GM19193 (cell line): Measurements from ENCODE around the gene CEMIP.

Experiments
- POLR2A ChIP-seq: IDR thresholded peaks from 4 replicates; pipeline ENCODE4 v1.6.1; 2011; ENCODE audit not compliant: insufficient read depth, insufficient read length; ENCODE audit errors: extremely low read depth

Gene CEMIP

DNA sequence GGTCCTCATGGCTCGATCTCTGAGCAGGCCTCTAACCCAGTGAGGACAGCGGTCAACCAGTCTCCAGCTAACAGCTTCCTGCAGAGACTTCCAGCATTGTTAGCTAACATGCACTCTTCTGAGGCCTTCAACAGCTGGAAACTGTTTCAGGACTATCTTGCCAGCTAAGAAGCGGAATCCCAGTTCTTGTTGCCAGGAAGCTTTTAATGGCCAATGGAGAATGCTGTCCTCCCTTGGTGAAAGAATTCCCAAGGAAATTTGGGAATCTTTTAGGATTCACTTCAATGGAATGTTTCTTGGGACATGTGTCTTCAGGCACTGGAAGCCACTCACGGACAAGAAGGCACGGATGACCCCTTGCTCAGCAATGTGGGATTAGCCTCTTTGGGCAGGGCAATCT is 91.7 kb downstream of the CEMIP start:
- TF ChIP-seq POLR2A = no peak

- TF ChIP-seq POLR2A = no peak
Measured at GRCh38 chr15:80871858-80872257, 92.7 kb downstream of the CEMIP start.

GRCh38 chr15:80873366-80873952 is 94.3 kb downstream of the CEMIP start:
- no peak for TF ChIP-seq POLR2A

- TF ChIP-seq POLR2A = no peak
Measured at GRCh38 chr15:80875568-80876347, 96.6 kb downstream of the CEMIP start.

DNA sequence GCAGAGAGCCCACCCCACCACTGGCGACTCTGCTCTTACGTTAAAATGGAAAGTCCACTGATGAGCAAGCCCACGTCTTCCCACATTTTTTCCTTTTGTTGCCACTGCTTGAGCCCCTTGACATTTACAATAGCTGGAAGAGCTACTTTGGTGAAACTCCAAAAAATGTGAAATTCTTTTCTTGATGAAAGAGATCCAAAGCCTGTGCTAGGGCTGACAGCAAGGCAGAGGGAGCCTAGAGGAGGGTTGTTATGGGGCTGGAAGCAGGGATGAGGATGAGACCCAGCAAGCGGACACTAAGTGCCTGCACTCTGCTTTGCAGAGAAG is 97.1 kb downstream of the CEMIP start:
- no peak for TF ChIP-seq POLR2A

DNA sequence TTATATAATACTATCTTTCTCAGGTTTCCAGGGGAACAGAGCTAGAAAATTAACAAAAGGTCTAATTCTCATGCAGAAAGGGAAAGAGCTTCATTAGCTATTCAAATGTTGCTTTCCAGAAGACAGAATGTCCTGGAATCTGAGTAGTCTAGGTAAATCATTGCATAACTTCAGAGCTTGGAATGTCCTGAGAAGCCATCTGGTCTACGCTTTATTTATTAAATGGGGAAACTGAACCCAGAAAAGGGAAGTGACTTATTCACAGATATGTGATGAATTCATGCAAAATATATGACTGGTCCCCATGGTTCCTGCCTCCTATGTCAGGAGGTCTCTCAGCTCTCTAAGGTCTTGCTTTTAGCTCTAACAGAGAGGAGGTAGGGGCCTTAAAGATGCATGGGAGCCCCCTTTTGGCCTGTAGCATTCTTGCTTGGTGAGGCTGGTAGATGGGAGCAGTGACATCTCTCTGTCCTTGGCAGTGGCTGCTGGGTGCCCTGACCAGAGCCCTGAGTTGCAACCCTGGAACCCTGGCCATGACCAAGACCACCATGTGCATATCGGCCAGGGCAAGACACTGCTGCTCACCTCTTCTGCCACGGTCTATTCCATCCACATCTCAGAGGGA is 99.2 kb downstream of the CEMIP start:
- no peak for TF ChIP-seq POLR2A

GRCh38 chr15:80878867-80879250 is 99.7 kb downstream of the CEMIP start:
- no peak for TF ChIP-seq POLR2A

DNA sequence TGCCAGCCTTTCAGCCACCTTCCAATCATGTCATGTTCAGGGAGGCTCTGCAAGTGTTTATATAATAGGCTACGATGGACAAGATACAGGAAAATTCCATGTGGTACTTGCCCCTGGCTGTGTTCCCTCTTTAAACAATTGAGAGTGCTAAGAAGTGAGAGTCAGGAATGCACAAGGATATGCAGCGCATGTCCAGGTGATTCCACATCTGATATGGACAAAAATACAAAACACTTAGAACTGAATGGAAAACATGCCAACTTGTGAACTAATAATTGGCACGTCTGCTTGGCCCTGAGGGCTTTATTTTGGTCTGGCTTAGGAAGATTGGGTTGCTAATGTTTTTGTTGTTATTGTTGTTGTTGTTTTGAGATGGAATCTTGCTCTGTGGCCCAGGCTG is 100.9 kb downstream of the CEMIP start:
- no peak for TF ChIP-seq POLR2A

- TF ChIP-seq POLR2A = no peak
Measured at GRCh38 chr15:80883641-80884040, 104.5 kb downstream of the CEMIP start.

GRCh38 chr15:80885016-80885579 is 105.9 kb downstream of the CEMIP start:
- TF ChIP-seq POLR2A = no peak

DNA sequence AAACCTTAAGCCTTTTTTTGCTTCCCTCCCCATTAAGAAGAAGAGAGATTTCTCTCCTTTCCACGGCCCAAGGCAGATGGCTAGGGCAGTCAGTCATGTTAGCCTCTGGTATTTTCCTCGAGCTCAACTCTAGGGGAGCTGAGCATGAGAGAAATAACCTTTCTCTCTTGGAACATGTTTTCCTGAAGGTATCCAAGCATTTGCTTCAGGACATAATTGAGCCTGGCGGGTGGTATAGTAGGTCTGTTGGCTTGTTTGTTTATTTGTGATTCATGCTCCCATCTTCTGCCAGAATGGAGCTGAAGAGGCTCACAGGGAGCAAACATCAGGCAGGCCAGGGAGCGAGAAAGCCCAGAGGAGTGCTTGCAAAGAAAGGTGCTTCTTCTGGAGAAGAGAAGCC is 108.0 kb downstream of the CEMIP start:
- no peak for TF ChIP-seq POLR2A

DNA sequence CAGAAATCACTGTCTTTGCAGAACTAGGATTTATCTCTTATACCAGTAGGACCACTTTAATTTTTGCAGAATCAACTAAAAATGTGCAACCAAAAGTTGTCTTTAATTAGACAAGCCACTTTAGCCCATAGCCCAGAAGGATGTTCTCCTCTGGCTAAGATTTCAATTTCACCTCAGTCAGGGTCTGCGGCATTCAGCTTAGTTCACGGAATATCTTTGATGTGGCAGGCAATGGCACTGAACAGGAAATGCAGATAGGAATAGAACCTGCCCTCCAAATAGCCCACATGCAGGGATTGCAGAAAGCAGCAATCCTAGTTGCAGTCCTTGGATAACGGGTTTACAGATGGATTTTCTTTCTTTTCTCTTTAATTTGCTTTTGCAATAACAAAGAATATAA is 109.7 kb downstream of the CEMIP start:
- TF ChIP-seq POLR2A = no peak

DNA sequence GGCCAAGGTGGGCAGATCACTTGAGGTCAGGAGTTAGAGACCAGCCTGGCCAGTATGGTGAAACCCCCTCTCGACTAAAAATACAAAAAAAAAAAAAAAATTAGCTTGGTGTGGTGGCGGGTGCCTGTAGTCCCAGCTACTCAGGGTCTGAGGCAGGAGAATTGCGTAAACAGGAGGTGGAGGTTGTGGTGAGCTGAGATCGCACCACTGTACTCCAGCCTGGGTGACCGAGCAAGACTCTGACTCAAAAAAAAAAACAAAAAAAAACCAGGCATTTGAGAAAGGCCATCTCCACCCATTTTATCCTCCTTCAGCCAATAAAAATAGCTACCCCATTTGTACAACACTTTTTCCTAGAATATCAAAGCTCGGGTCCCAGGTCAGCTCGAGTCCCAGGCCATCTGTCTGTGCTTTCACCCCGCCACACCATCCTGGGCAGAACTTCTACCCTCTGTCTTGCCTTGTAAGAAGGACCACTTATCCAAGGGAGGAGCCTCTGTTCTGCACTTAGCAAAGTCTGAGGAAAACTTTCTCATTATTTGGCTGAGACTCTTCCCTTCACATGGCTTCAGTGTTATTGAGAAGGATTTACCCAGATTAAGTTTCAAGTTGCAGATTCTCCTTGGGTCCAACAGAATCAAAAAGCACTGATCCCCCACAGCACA is 111.3 kb downstream of the CEMIP start:
- TF ChIP-seq POLR2A = no peak

- TF ChIP-seq POLR2A = no peak
Measured at GRCh38 chr15:80891006-80891405, 111.8 kb downstream of the CEMIP start.

DNA sequence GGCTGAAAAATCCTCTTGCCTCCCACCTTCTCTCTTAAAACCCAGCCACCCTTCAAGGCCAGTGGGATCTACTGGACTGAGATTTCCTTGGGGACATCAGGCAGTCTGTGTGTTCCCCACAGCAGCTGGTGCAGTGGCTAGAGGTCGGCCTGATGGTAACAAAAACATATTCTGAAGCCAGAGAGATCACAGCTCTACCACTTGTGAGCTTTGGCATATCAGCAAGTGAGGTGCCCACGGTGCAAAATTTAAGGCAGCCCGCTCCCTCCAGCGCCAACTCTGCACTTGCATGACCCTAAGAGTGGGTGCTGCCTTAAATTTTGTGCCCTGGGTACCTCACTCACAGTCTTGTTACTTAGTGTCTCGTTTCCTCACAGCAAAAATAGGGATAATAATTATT is 113.2 kb downstream of the CEMIP start:
- TF ChIP-seq POLR2A = no peak
